RWPE2 (cell line): ENCODE data around the gene FBXW8.

Source experiments
- ATAC-seq: fragments of 200-7000 bp; cut with Tn5 transposase; 3 replicates; pipeline ENCODE4 v1.9.1; 2021; ENCODE audit warnings: low read depth
- DNase-seq: peaks from one replicate; pipeline ENCODE4 v3.0.0-alpha.2; 2020; ENCODE audit warnings: low spot score
- H3K27ac ChIP-seq: fragments of 450-650 bp; 2 replicates; pipeline ENCODE4 v1.5.1; 2017; ENCODE audit warnings: mild to moderate bottlenecking; ENCODE audit not compliant: poor library complexity, severe bottlenecking
- H3K27me3 ChIP-seq: fragments of 250-450 bp; sonication (Bioruptor Pico); 2 replicates; pipeline ENCODE4 v1.5.1; 2021; ENCODE audit warnings: mild to moderate bottlenecking, moderate library complexity; ENCODE audit not compliant: insufficient read depth, poor library complexity, severe bottlenecking
- H3K36me3 ChIP-seq: fragments of 250-450 bp; sonication (Bioruptor Pico); 2 replicates; pipeline ENCODE4 v1.5.1; 2020; ENCODE audit warnings: low read depth, mild to moderate bottlenecking, moderate library complexity
- H3K4me1 ChIP-seq: fragments of 250-450 bp; sonication (Bioruptor Pico); 2 replicates; pipeline ENCODE4 v1.5.1; 2021; ENCODE audit warnings: mild to moderate bottlenecking, moderate library complexity; ENCODE audit not compliant: insufficient read depth, poor library complexity, severe bottlenecking
- H3K4me3 ChIP-seq: fragments of 250-450 bp; sonication (Bioruptor Pico); 2 replicates; pipeline ENCODE4 v1.5.1; 2021; ENCODE audit warnings: mild to moderate bottlenecking, moderate library complexity; ENCODE audit not compliant: severe bottlenecking
- H3K9me3 ChIP-seq: fragments of 250-450 bp; sonication (Bioruptor Pico); 2 replicates; pipeline ENCODE4 v1.5.1; 2021; ENCODE audit warnings: mild to moderate bottlenecking, moderate library complexity; ENCODE audit not compliant: severe bottlenecking
- TF ChIP-seq, protein P1 (sequence below): fragments of 450-650 bp; IDR thresholded peaks from one replicate; pipeline ENCODE4 v1.5.1; 2017; ENCODE audit warnings: mild to moderate bottlenecking, moderate library complexity; ENCODE audit not compliant: poor library complexity, severe bottlenecking

FBXW8 gene

GRCh38 chr12:117058442-117059072 is 147.8 kb downstream of the FBXW8 start:
- Histone ChIP-seq H3K4me1 (no peaks in the 10 kb centered on the region), H3K4me3 (no peak overlapping the region), H3K27ac (no peak overlapping the region), H3K36me3 (no peaks in the 10 kb centered on the region), H3K9me3 (no peaks in the 10 kb centered on the region), H3K27me3 (no peaks in the 10 kb centered on the region)
- DNase-seq (no peak), ATAC-seq (no peak)
- TF ChIP-seq, protein P1, sequence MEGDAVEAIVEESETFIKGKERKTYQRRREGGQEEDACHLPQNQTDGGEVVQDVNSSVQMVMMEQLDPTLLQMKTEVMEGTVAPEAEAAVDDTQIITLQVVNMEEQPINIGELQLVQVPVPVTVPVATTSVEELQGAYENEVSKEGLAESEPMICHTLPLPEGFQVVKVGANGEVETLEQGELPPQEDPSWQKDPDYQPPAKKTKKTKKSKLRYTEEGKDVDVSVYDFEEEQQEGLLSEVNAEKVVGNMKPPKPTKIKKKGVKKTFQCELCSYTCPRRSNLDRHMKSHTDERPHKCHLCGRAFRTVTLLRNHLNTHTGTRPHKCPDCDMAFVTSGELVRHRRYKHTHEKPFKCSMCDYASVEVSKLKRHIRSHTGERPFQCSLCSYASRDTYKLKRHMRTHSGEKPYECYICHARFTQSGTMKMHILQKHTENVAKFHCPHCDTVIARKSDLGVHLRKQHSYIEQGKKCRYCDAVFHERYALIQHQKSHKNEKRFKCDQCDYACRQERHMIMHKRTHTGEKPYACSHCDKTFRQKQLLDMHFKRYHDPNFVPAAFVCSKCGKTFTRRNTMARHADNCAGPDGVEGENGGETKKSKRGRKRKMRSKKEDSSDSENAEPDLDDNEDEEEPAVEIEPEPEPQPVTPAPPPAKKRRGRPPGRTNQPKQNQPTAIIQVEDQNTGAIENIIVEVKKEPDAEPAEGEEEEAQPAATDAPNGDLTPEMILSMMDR = no peak

DNA sequence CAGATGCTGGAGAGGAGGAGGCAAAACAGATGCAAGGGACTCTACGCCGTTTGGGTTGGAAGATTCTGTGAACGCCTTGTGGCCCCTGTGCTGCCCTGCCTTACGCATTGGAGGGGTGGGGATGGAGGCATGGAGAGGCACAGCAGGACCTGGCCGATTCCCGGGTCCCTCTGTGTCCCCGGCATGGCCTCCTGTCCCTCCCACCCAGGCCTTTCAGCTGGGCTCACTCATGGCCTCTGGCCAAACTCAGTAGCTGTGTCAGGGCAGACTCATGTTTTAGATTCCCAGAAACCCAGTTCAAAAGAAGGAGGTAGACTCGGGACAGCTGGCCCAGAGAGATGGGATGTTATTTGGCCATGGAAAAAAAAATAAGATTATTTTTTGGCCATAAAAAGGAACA is 148.4 kb downstream of the FBXW8 start:
- Histone ChIP-seq H3K27me3 (no peaks in the 10 kb centered on the region), H3K36me3 (no peaks in the 10 kb centered on the region), H3K27ac (no peak overlapping the region), H3K9me3 (no peaks in the 10 kb centered on the region), H3K4me3 (no peak overlapping the region), H3K4me1 (no peaks in the 10 kb centered on the region)
- TF ChIP-seq, protein P1 = no peak
- ATAC-seq (no peak), DNase-seq (no peak)

DNA sequence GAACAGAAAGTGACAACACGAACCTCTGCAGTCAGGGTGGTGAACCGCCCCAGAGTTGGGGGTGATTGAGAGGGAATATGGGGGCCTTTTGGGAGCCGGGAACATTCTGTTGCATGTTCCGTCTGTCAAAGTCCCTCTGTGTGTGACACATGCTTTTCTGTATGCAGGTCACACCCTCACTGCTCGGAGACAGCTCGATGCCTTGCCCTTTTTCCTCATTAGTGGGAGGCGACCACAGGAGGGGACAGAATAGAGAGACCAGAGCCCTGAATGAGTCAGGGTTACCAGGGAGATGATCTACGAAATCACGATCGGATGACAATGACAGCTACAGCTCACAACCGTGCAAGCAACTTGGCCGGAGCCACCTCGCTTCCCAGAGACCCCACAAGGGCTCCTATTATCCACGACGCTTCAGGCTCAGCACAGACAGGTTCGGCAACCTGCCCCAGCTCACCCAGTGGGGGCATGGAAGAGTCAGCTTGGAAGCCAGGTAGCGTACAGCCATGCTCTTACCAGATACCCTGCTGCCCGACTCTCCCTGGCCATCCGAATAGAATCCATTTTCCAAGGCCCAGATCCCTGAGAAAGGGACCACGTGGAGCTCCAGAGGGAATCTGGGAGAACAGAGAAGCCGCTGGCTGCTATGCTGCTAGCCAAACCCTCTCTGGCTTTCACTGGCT is 149.6 kb downstream of the FBXW8 start:
- no peaks in the 10 kb centered on the region for H3K36me3 ChIP-seq
- ATAC-seq (peak; percentile 28; the same call in 2 of the 3 replicates), DNase-seq (no peak)
- no peak overlapping the region for H3K4me3 ChIP-seq
- no peak overlapping the region for H3K27ac ChIP-seq
- TF ChIP-seq, protein P1 = no peak
- no peaks in the 10 kb centered on the region for H3K4me1 ChIP-seq
- no peaks in the 10 kb centered on the region for H3K9me3 ChIP-seq
- no peaks in the 10 kb centered on the region for H3K27me3 ChIP-seq

GRCh38 chr12:117060929-117061305 is 150.2 kb downstream of the FBXW8 start:
- DNase-seq (no peak), ATAC-seq (peak; percentile 21; the same call in 1 of the 3 replicates)
- Histone ChIP-seq H3K9me3 (no peaks in the 10 kb centered on the region), H3K27ac (no peak overlapping the region), H3K27me3 (no peaks in the 10 kb centered on the region), H3K4me3 (no peak overlapping the region), H3K4me1 (no peaks in the 10 kb centered on the region), H3K36me3 (no peaks in the 10 kb centered on the region)
- TF ChIP-seq, protein P1 = no peak

GRCh38 chr12:117061555-117062079 is 150.9 kb downstream of the FBXW8 start:
- ATAC-seq (no peak), DNase-seq (no peak)
- Histone ChIP-seq H3K36me3 (no peaks in the 10 kb centered on the region), H3K27ac (no peak overlapping the region), H3K9me3 (no peaks in the 10 kb centered on the region), H3K4me1 (no peaks in the 10 kb centered on the region), H3K27me3 (peaks cover under 1% of the 10 kb centered on the region), H3K4me3 (no peak overlapping the region)
- TF ChIP-seq, protein P1 = no peak
